Activated naive CD4-positive, alpha-beta T cell treated with anti-CD3 and anti-CD28 coated beads, Interleukin-2, amount 50 U/mL, for 24 hours (primary cell): ENCODE data around the gene FAM120AOS.

Experiments
- H3K27ac Mint-ChIP-seq: one replicate; pipeline ENCODE4 v1.8.0; 2021; ENCODE audit warnings: mild to moderate bottlenecking, mixed read lengths
- H3K27me3 Mint-ChIP-seq: one replicate; pipeline ENCODE4 v1.8.0; 2021; ENCODE audit warnings: mixed read lengths
- H3K36me3 Mint-ChIP-seq: one replicate; pipeline ENCODE4 v1.8.0; 2021; ENCODE audit warnings: mixed read lengths
- H3K4me1 Mint-ChIP-seq: one replicate; pipeline ENCODE4 v1.8.0; 2021; ENCODE audit warnings: mixed read lengths
- H3K4me3 Mint-ChIP-seq: one replicate; pipeline ENCODE4 v1.8.0; 2021; ENCODE audit warnings: mild to moderate bottlenecking, mixed read lengths
- H3K9me3 Mint-ChIP-seq: one replicate; pipeline ENCODE4 v1.8.0; 2021; ENCODE audit warnings: mixed read lengths

The FAM120AOS gene

GRCh38 chr9:93453047-93453914 is at the start of gene FAM120AOS:
TSS of gene FAM120AOS (minus strand) at chr9:93453581. CDS start at chr9:93452709, 872 bp downstream.
- no peaks in the 10 kb centered on the region for H3K9me3 Mint-ChIP-seq
- peak within 1 kb of the TSS; percentile 87 for H3K27ac Mint-ChIP-seq
- H3K36me3 Mint-ChIP-seq, result peaks cover 9% of the 10 kb centered on the region
- H3K27me3 Mint-ChIP-seq, result no peaks in the 10 kb centered on the region
- peak within 1 kb of the TSS; percentile 92 for H3K4me3 Mint-ChIP-seq
- H3K4me1 Mint-ChIP-seq, result peaks cover 59% of the 10 kb centered on the region

- H3K27me3 Mint-ChIP-seq, result no peaks in the 10 kb centered on the region
These were observed 48.0 kb upstream of the FAM120AOS start for GRCh38 chr9:93501406-93501805.

GRCh38 chr9:93500571-93501298 is 47.4 kb upstream of the FAM120AOS start:
- H3K27ac Mint-ChIP-seq, result peak overlapping the region; percentile 52
- H3K4me3 Mint-ChIP-seq, result peak overlapping the region; percentile 85
- H3K4me1 Mint-ChIP-seq, result peaks cover 67% of the 10 kb centered on the region
- no peaks in the 10 kb centered on the region for H3K27me3 Mint-ChIP-seq
- peaks cover 44% of the 10 kb centered on the region for H3K36me3 Mint-ChIP-seq
- no peaks in the 10 kb centered on the region for H3K9me3 Mint-ChIP-seq

More at GRCh38 chr9:93501406-93501805, 48.0 kb upstream of the FAM120AOS start:
- Mint-ChIP-seq H3K4me1 (peaks cover 67% of the 10 kb centered on the region), H3K36me3 (peaks cover 41% of the 10 kb centered on the region), H3K9me3 (no peaks in the 10 kb centered on the region), H3K4me3 (peak overlapping the region; percentile 85), H3K27ac (peak overlapping the region; percentile 52)

- Mint-ChIP-seq H3K27ac (no peak overlapping the region), H3K27me3 (no peaks in the 10 kb centered on the region), H3K4me1 (peaks cover 55% of the 10 kb centered on the region), H3K4me3 (no peak overlapping the region), H3K9me3 (no peaks in the 10 kb centered on the region), H3K36me3 (peaks cover 34% of the 10 kb centered on the region)
These were observed 42.9 kb upstream of the FAM120AOS start for GRCh38 chr9:93496285-93496684.

- peaks cover 50% of the 10 kb centered on the region for H3K4me1 Mint-ChIP-seq
- peaks cover 18% of the 10 kb centered on the region for H3K36me3 Mint-ChIP-seq
- no peak overlapping the region for H3K27ac Mint-ChIP-seq
- no peak overlapping the region for H3K4me3 Mint-ChIP-seq
- H3K9me3 Mint-ChIP-seq, result no peaks in the 10 kb centered on the region
- no peaks in the 10 kb centered on the region for H3K27me3 Mint-ChIP-seq
These were observed 40.6 kb upstream of the FAM120AOS start for GRCh38 chr9:93493949-93494348.

GRCh38 chr9:93492327-93492726 is 38.9 kb upstream of the FAM120AOS start:
- peaks cover 18% of the 10 kb centered on the region for H3K36me3 Mint-ChIP-seq

GRCh38 chr9:93491593-93492232 is 38.3 kb upstream of the FAM120AOS start:
- peaks cover 61% of the 10 kb centered on the region for H3K4me1 Mint-ChIP-seq
- no peak overlapping the region for H3K27ac Mint-ChIP-seq
- no peak overlapping the region for H3K4me3 Mint-ChIP-seq
- H3K36me3 Mint-ChIP-seq, result peaks cover 21% of the 10 kb centered on the region
- no peaks in the 10 kb centered on the region for H3K27me3 Mint-ChIP-seq
- H3K9me3 Mint-ChIP-seq, result no peaks in the 10 kb centered on the region

More at GRCh38 chr9:93492327-93492726, 38.9 kb upstream of the FAM120AOS start:
- H3K27ac Mint-ChIP-seq, result no peak overlapping the region
- no peak overlapping the region for H3K4me3 Mint-ChIP-seq
- no peaks in the 10 kb centered on the region for H3K9me3 Mint-ChIP-seq
- peaks cover 58% of the 10 kb centered on the region for H3K4me1 Mint-ChIP-seq
- no peaks in the 10 kb centered on the region for H3K27me3 Mint-ChIP-seq

GRCh38 chr9:93488244-93488643 is 34.9 kb upstream of the FAM120AOS start:
- Mint-ChIP-seq H3K4me1 (peaks cover 58% of the 10 kb centered on the region), H3K27me3 (no peaks in the 10 kb centered on the region), H3K36me3 (peaks cover 20% of the 10 kb centered on the region), H3K9me3 (no peaks in the 10 kb centered on the region), H3K4me3 (no peak overlapping the region), H3K27ac (peak overlapping the region; percentile 6)

- Mint-ChIP-seq H3K27me3 (no peaks in the 10 kb centered on the region), H3K4me1 (peaks cover 57% of the 10 kb centered on the region), H3K4me3 (no peak overlapping the region), H3K27ac (no peak overlapping the region), H3K9me3 (no peaks in the 10 kb centered on the region), H3K36me3 (peaks cover 22% of the 10 kb centered on the region)
These were observed 32.9 kb upstream of the FAM120AOS start for GRCh38 chr9:93486268-93486667.

- peaks cover 24% of the 10 kb centered on the region for H3K36me3 Mint-ChIP-seq
- H3K4me3 Mint-ChIP-seq, result no peak overlapping the region
- H3K9me3 Mint-ChIP-seq, result no peaks in the 10 kb centered on the region
- H3K4me1 Mint-ChIP-seq, result peaks cover 49% of the 10 kb centered on the region
- H3K27me3 Mint-ChIP-seq, result no peaks in the 10 kb centered on the region
- H3K27ac Mint-ChIP-seq, result no peak overlapping the region
These were observed 30.1 kb upstream of the FAM120AOS start for GRCh38 chr9:93483497-93483896.

GRCh38 chr9:93480728-93481324 is 27.4 kb upstream of the FAM120AOS start:
- H3K4me3 Mint-ChIP-seq, result no peak overlapping the region
- no peaks in the 10 kb centered on the region for H3K27me3 Mint-ChIP-seq
- H3K27ac Mint-ChIP-seq, result no peak overlapping the region
- H3K4me1 Mint-ChIP-seq, result peaks cover 43% of the 10 kb centered on the region
- no peaks in the 10 kb centered on the region for H3K9me3 Mint-ChIP-seq
- H3K36me3 Mint-ChIP-seq, result peaks cover 18% of the 10 kb centered on the region

- H3K27me3 Mint-ChIP-seq, result no peaks in the 10 kb centered on the region
- no peak overlapping the region for H3K4me3 Mint-ChIP-seq
- H3K36me3 Mint-ChIP-seq, result peaks cover 19% of the 10 kb centered on the region
- H3K9me3 Mint-ChIP-seq, result no peaks in the 10 kb centered on the region
- peaks cover 45% of the 10 kb centered on the region for H3K4me1 Mint-ChIP-seq
- no peak overlapping the region for H3K27ac Mint-ChIP-seq
These were observed 26.9 kb upstream of the FAM120AOS start for GRCh38 chr9:93480262-93480661.

GRCh38 chr9:93479726-93480125 is 26.3 kb upstream of the FAM120AOS start:
- H3K27ac Mint-ChIP-seq, result no peak overlapping the region
- H3K4me1 Mint-ChIP-seq, result peaks cover 43% of the 10 kb centered on the region
- no peak overlapping the region for H3K4me3 Mint-ChIP-seq
- H3K36me3 Mint-ChIP-seq, result peaks cover 19% of the 10 kb centered on the region
- H3K9me3 Mint-ChIP-seq, result no peaks in the 10 kb centered on the region
- H3K27me3 Mint-ChIP-seq, result no peaks in the 10 kb centered on the region

GRCh38 chr9:93477397-93477796 is 24.0 kb upstream of the FAM120AOS start:
- Mint-ChIP-seq H3K9me3 (no peaks in the 10 kb centered on the region), H3K27me3 (no peaks in the 10 kb centered on the region), H3K27ac (peak overlapping the region; percentile 46), H3K4me1 (peaks cover 41% of the 10 kb centered on the region), H3K4me3 (no peak overlapping the region), H3K36me3 (peaks cover 18% of the 10 kb centered on the region)

GRCh38 chr9:93476924-93477323 is 23.5 kb upstream of the FAM120AOS start:
- no peaks in the 10 kb centered on the region for H3K27me3 Mint-ChIP-seq
- H3K4me3 Mint-ChIP-seq, result no peak overlapping the region
- no peaks in the 10 kb centered on the region for H3K9me3 Mint-ChIP-seq
- H3K27ac Mint-ChIP-seq, result no peak overlapping the region
- H3K4me1 Mint-ChIP-seq, result peaks cover 43% of the 10 kb centered on the region
- H3K36me3 Mint-ChIP-seq, result peaks cover 21% of the 10 kb centered on the region
